GM12874 (cell line): ENCODE data around the gene TDRD1.

ENCODE experiments used
- TF ChIP-seq, protein P1 (sequence below): IDR thresholded peaks from 2 replicates; pipeline ENCODE4 v1.5.1; 2011; ENCODE audit warnings: low read depth, mild to moderate bottlenecking, control low read depth, low read length, moderate library complexity; ENCODE audit not compliant: insufficient read depth

TDRD1 gene

GRCh38 chr10:114250236-114250635 is 71.1 kb downstream of the TDRD1 start:
- TF ChIP-seq, protein P1, sequence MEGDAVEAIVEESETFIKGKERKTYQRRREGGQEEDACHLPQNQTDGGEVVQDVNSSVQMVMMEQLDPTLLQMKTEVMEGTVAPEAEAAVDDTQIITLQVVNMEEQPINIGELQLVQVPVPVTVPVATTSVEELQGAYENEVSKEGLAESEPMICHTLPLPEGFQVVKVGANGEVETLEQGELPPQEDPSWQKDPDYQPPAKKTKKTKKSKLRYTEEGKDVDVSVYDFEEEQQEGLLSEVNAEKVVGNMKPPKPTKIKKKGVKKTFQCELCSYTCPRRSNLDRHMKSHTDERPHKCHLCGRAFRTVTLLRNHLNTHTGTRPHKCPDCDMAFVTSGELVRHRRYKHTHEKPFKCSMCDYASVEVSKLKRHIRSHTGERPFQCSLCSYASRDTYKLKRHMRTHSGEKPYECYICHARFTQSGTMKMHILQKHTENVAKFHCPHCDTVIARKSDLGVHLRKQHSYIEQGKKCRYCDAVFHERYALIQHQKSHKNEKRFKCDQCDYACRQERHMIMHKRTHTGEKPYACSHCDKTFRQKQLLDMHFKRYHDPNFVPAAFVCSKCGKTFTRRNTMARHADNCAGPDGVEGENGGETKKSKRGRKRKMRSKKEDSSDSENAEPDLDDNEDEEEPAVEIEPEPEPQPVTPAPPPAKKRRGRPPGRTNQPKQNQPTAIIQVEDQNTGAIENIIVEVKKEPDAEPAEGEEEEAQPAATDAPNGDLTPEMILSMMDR, result no peak

DNA sequence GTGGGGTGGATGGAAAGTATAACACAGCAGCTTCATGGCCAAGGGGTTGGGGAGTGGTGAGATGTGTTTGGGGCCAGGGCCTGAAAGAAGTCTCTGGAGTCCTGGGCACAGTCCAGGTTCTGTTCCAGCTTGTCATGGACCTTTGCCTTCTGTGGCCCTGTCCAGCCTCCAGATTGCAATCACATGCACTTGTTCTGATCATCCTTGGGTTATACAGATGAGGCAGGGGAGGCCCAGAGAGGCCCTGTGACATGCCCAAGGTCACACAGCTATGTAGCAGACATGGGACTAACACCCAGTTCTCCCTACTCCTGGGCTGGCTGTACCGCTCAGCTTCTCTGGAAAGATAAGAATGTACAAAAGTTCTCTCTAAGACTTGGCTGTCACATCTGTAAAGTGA is 71.6 kb downstream of the TDRD1 start:
- TF ChIP-seq, protein P1, result no peak

- TF ChIP-seq, protein P1, result no peak
Measured at GRCh38 chr10:114252092-114252491, 72.9 kb downstream of the TDRD1 start.

GRCh38 chr10:114252883-114253282 is 73.7 kb downstream of the TDRD1 start:
- TF ChIP-seq, protein P1, result no peak

GRCh38 chr10:114255227-114255626 is 76.1 kb downstream of the TDRD1 start:
- TF ChIP-seq, protein P1, result no peak

DNA sequence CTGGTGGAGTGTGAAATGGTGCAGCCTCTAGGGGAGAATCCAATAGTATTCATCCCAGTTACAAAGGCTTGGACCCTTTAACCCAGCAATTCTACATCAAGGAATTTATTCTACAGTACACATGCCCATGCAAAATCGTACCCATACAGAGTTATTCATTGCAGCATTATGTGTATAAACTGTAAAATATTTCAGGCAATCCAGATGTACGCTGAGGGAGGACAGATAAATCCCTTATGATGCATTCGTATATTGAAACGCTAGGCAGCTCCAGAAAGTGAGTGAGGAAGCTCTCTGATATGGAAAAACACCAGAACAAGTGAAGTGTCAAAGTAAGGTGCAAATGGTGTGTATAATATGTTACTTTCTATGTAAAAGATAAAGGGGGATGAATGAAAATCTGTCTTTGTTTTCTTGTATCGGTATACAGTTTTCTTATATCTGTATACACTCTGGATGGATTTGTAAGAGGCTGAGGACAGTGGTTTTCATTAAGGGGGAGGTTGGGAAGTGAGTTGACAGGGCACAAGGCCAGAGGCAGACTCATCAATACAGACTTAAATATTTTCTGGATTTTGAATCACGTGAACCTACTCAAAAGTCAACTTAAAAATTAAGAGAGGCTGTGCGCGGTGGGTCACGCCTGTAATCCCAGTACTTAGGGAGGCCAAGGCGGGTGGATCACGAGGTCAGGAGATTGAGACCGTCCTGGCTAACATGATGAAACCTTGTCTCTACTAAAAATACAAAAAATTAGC is 77.0 kb downstream of the TDRD1 start:
- TF ChIP-seq, protein P1, result no peak

- TF ChIP-seq, protein P1, result no peak
Measured at GRCh38 chr10:114256822-114257221, 77.7 kb downstream of the TDRD1 start.
